GM12892 (cell line): ENCODE data around the gene C19orf81.

Source experiments
- POLR2A ChIP-seq: IDR thresholded peaks from 2 replicates; pipeline ENCODE4 v1.6.1; 2011; ENCODE audit warnings: low read depth, low read length, control low read depth
- POLR2AphosphoS5 ChIP-seq: IDR thresholded peaks from 2 replicates; pipeline ENCODE4 v1.6.1; 2011; ENCODE audit warnings: low read depth, low read length, control low read depth
- TAF1 ChIP-seq: IDR thresholded peaks from 2 replicates; pipeline ENCODE4 v1.6.1; 2011; ENCODE audit warnings: low read depth, mild to moderate bottlenecking, control low read depth, low read length, borderline replicate concordance

GRCh38 chr19:50629801-50630200 lies 19.4 kb upstream of the C19orf81 start:
- no peak for TF ChIP-seq POLR2AphosphoS5
- no peak for TF ChIP-seq POLR2A
- TF ChIP-seq TAF1 = no peak
